HG03103 (cell line): ENCODE results near the gene LURAP1L.

Experiments used
- ATAC-seq: cut with Tn5 transposase; IDR thresholded peaks from one replicate; pipeline ENCODE4 v1.9.1; 2021; ENCODE audit warnings: low read depth; ENCODE audit not compliant: unreplicated experiment

Gene LURAP1L, protein sequence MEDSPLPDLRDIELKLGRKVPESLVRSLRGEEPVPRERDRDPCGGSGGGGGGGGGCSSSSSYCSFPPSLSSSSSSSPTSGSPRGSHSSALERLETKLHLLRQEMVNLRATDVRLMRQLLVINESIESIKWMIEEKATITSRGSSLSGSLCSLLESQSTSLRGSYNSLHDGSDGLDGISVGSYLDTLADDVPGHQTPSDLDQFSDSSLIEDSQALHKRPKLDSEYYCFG

DNA sequence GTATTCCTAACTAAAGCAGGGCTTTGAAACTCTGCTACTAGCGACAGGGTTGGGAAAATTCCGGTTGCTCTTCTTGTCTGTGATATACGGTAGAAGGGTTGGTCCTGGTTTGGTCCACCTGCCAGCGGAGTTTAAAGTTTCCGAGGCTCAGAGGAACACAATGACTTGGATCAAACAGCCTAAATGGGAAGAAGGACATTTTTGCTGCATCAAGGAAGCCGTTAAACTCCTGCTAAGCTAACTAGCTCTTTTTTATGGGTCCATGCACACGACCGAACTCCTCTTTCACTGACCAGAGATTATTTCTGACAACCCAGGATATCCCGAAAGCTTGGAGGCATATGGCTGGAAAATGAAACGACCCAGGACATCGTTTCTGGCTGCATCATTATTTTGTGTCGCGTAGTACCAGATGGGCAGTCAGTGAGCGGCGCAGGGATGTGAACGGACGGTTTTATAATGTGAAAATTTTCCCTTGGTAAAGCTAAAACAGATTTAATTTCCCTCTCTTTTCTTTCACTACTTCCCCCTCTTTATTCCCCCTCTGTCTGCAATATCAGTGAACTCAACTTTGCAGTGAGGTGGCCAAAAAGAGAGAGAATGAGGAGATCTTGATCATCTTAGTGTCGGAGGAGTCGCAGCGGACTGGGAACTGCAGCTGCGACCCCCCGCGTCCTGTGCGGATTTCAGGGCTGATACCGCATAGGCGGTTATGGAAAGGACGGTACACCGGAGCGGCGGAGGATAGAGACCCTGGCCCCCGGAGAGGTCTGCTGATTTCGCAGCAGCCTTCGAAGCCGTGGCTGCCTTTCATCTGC, at the start of gene LURAP1L:
LURAP1L (plus strand) TSS at position 160 of the 818 bp plus-strand sequence. CDS start 696 bp downstream, outside the sequence.
- no peak for ATAC-seq

DNA sequence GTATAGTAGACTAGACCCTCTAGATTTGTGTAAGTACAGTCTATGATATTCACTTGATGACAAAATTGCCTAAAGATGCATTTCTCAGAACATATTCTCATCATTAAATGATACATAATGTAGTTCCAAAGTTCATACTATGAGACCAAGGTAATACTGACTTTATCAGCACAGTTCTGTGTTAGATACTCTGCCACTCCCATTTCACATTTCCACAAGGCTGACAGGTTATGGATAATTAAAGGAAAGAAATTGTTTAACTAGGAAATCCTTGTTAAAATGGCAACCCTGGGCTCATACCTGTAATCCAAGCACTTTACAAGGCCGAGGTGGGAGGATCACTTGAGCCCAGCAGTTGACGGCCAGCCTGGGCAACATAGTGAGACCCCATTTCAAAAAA, 48.0 kb upstream of the LURAP1L start:
- no peak for ATAC-seq

GRCh38 chr9:12730198-12730597, 44.6 kb upstream of the LURAP1L start:
- ATAC-seq, result no peak

GRCh38 chr9:12730927-12731326, 43.9 kb upstream of the LURAP1L start:
- no peak for ATAC-seq

DNA sequence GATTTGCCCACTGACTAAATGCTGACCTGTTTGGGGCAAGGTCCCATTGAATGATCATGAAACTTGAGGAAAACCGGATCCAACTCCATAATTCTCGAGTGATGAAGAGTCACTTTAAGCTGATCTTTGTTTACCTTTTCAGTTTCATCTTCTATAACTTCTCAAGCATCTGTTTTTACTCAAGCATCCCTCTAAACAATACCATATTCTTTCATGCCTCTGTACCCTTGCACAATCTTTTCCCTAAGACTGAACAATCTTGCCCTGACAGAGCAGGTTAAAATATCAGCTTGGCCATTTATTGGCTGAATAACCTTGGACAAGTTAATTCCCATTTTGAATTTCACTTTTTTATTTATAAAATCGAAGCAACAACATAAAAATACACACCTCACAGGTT, 41.8 kb upstream of the LURAP1L start:
- ATAC-seq, result no peak

DNA sequence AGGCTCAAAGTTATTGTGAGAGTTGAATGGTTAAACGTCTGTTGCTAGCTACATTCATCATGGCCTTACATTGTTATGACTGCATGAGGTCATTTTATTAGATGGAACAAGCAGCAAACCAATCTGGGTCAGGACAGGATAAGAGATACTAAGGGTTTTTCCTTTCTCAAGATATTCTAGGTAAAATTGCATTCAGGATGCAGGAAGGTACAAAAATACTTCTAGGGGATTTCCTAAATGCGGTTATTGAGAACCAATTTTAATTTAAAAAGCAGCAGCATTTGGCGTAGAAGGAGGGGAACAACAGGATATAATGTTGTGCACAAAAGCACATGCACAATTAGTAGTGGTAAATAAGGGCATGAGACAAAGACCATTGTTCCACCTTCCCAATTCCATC, 39.2 kb upstream of the LURAP1L start:
- no peak for ATAC-seq

GRCh38 chr9:12737871-12738270, 36.9 kb upstream of the LURAP1L start:
- no peak for ATAC-seq

GRCh38 chr9:12739014-12739652, 35.7 kb upstream of the LURAP1L start:
- ATAC-seq, result no peak

- ATAC-seq, result no peak
These were observed 34.0 kb upstream of the LURAP1L start for GRCh38 chr9:12740845-12741244.

DNA sequence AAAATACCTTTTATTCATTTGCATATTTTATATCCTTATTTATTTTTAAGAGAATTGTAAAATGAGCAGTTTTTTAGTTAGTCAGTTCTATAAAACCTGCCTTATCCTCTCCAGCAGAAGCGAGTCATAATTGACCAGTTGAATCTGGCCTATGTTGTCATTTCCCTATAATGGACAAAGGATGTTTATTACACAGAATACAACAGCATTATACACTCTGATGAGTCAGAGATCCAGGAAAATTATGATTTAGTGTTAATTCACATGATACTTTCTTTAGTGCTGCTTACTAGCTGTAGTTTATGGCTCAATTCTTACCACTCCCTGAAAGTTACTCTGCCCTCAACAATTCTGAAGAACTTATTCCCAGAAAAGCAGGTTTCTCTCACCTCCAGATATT, 26.8 kb upstream of the LURAP1L start:
- no peak for ATAC-seq

DNA sequence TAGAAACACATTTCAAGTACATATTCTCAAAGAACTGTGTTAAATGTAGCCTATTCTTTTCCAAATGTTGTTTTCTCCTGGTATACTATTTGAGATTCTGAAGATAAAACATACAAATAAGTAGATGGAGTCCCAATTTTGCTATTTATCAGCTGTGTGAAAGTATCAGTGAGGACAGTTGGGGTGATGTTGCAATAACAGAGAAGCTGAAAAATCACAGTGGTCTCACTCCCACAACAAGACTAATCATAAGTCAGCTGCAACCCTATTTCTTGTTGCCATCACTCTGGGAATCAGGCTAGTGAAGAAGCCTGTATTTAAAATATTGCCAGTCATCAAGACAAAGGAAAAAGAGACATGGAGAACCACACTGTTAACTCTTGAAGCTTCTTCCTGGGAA, 25.9 kb upstream of the LURAP1L start:
- no peak for ATAC-seq

GRCh38 chr9:12753931-12754330, 20.9 kb upstream of the LURAP1L start:
- ATAC-seq, result no peak

GRCh38 chr9:12759761-12760160, 15.1 kb upstream of the LURAP1L start:
- ATAC-seq, result no peak

DNA sequence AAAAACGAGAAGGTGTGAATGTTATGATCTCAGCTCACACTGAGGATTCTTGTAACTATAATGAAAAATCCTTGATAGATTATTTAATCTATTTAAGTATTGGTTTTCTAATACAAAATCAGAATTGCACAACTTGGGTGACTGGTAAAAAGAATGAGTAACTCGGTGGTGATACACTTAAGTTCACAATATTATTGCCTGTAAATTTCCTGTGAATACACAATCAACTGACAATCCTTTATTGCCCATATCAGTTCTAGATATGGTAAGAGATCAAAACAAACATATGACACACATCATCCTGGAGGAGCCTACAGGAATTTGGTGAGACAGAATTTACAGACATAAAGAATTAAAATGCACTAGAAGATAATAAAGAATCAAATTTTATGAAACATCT, 14.1 kb upstream of the LURAP1L start:
- ATAC-seq, result no peak

DNA sequence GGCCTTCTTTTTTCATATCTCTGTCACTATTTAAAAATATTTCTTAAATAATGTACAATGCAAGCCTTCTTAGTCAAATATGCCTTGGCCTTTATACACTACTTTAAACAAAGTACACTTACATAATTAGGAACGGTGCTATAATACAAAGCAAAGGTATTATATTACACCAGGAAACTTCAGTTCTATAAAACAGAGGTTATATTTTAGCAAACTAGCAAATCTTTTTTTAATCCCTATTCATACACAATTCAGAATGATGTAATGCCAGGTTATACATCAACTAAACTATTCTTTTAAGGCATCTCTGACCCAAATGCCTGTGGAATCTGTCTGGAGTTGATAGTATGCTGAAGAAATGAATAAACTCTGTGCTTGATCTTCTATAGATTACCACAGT, 10.7 kb upstream of the LURAP1L start:
- ATAC-seq, result no peak

- ATAC-seq, result no peak
These were observed 9.6 kb upstream of the LURAP1L start for GRCh38 chr9:12765088-12765798.

DNA sequence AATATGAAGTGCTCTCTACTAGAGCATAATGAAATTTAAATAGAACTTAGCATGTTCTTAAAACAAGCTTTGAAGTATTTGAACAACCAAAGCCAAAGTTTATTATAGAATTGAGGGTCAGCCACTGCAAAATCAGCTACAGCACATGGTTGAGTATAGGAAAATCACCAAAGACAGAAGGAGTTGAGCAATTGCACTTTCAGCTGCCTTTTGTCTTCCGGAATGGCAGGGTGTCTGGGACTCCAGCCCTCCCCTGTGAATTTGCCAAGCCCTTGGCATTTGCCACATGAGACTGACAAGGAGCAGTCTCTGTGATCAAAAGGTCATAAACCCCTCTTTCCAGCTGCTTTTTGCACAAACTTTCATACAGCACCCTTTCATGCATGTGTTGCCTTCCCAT, 8.5 kb upstream of the LURAP1L start:
- ATAC-seq, result no peak

GRCh38 chr9:12770261-12770660, 4.6 kb upstream of the LURAP1L start:
- ATAC-seq, result no peak

GRCh38 chr9:12771891-12772290, 2.9 kb upstream of the LURAP1L start:
- ATAC-seq, result no peak

DNA sequence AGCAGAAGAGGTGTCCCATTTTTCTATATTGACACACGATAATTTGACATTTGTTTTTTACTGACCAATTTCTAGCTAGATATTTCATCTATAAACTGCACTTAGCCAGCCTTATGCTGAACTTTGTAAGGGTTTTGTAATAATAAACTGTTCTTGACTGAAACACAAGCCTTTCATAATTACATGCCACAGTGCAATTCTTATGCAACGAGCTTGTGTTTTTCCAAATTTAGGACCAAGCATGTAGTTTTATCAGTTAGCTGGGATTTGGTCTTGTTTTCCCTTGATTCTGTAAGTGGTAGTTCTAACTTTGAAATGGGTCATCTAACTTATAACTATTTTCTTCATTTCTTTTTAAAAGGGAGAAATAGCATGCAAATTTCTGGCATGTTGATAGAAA, 1.3 kb upstream of the LURAP1L start:
- ATAC-seq, result no peak
